GM12865 (cell line): ENCODE measurements around the gene ELK3.
A peak's percentile ranks its signal among the peaks of the same experiment; 100 is the strongest.

Experiments used
- DNase-seq: peaks from one replicate; pipeline ENCODE4 v3.0.0; 2010; ENCODE audit warnings: low read depth
- H3K4me3 ChIP-seq: 2 replicates; pipeline ENCODE4 v1.5.1; 2011; ENCODE audit warnings: mild to moderate bottlenecking, low read depth, low read length, control low read depth
- TF ChIP-seq, protein P1 (sequence below): IDR thresholded peaks from 2 replicates; pipeline ENCODE4 v1.5.1; 2011; ENCODE audit warnings: low read length, control low read depth, low read depth, inconsistent platforms; ENCODE audit not compliant: insufficient read depth; ENCODE audit errors: missing control alignments

ELK3 gene

GRCh38 chr12:96193725-96194575 lies at the start of gene ELK3:
ELK3 (plus strand) TSS chr12:96194375.
- peak; percentile 71 for DNase-seq
- TF ChIP-seq, protein P1, sequence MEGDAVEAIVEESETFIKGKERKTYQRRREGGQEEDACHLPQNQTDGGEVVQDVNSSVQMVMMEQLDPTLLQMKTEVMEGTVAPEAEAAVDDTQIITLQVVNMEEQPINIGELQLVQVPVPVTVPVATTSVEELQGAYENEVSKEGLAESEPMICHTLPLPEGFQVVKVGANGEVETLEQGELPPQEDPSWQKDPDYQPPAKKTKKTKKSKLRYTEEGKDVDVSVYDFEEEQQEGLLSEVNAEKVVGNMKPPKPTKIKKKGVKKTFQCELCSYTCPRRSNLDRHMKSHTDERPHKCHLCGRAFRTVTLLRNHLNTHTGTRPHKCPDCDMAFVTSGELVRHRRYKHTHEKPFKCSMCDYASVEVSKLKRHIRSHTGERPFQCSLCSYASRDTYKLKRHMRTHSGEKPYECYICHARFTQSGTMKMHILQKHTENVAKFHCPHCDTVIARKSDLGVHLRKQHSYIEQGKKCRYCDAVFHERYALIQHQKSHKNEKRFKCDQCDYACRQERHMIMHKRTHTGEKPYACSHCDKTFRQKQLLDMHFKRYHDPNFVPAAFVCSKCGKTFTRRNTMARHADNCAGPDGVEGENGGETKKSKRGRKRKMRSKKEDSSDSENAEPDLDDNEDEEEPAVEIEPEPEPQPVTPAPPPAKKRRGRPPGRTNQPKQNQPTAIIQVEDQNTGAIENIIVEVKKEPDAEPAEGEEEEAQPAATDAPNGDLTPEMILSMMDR: no peak
- H3K4me3 ChIP-seq: peak within 1 kb of the TSS; percentile 78

GRCh38 chr12:96146747-96147146 lies 47.4 kb upstream of the ELK3 start:
- TF ChIP-seq, protein P1: no peak
- H3K4me3 ChIP-seq: no peak overlapping the region
- DNase-seq: no peak

- H3K4me3 ChIP-seq: no peak overlapping the region
- DNase-seq: no peak
- TF ChIP-seq, protein P1: no peak
These were observed 43.7 kb upstream of the ELK3 start for GRCh38 chr12:96150442-96150841.

- DNase-seq: no peak
- H3K4me3 ChIP-seq: no peak overlapping the region
- TF ChIP-seq, protein P1: no peak
These were observed 42.0 kb upstream of the ELK3 start for GRCh38 chr12:96152164-96152563.

DNA sequence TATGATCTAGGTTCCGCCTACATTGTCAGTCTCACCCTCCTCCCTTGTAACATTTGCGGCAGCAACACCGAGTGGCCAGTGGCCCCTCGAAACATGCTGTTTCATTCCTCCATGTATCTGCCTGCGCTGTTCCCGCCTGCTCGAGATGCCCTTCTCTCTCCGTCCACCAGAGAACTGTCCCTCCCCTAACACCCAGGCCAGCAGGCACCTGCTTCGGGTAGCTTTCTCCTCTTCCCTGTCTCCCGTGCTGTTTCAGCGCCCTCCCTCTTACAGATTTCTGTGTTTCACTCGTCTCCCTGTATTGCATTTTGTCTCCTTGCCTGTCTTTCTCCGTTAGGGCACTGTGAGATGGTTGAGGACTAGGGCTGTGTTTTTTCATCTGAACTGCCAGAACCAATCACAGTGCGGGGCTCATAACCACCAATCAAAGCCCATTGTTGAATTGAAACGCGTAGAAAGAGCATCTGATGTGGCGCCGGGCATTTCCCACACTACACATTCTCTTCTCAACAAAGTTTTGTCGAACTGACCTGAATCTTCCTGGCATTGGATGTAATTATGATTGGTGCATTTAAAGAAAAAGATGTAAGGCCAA lies 40.9 kb upstream of the ELK3 start:
- no peak for DNase-seq
- H3K4me3 ChIP-seq: no peak overlapping the region

GRCh38 chr12:96155181-96155580 lies 39.0 kb upstream of the ELK3 start:
- no peak overlapping the region for H3K4me3 ChIP-seq
- TF ChIP-seq, protein P1: no peak
- DNase-seq: no peak

More for the DNA sequence above, 40.9 kb upstream of the ELK3 start:
- TF ChIP-seq, protein P1: no peak
